Mammary epithelial cell (primary cell): ENCODE measurements around the gene PHOSPHO1.

ENCODE experiments used
- EZH2 ChIP-seq: IDR thresholded peaks from 2 replicates; pipeline ENCODE4 v1.6.1; 2012; ENCODE audit warnings: low read length, inconsistent platforms, borderline replicate concordance
- TF ChIP-seq, protein P1 (sequence below), 2 donors: IDR thresholded peaks in 1 of 2; conservative IDR thresholded peaks in 1 of 2; 2 replicates each; pipeline ENCODE4 v1.5.1; 2011 to 2012; ENCODE audit warnings: inconsistent platforms in 2 of 2, low read length in 2 of 2, mild to moderate bottlenecking in 2 of 2, control low read depth in 1 of 2, low read depth in 1 of 2; ENCODE audit not compliant: insufficient read depth in 1 of 2; ENCODE audit errors: extremely low read depth in 1 of 2

DNA sequence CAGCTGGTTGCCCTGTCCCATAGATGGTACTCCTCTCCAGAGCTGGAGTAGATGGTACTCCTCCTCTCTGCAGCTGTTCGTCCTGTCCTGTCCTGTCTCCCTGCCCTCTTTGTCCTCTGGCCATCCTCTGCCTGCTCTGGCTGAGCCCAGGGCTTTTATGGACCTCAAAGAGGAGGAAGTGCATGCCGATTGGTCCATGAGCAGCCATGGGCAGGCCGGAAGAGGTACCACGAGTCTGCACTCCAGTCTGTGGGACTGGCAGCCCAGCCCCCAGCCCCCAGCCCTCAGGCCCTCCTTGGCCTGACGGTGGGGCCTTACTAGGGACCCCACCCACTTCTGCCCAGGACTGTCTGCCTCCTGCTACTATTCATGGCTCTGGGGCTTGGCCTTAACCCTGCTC, 47.2 kb downstream of the PHOSPHO1 start:
- no peak for TF ChIP-seq EZH2
- TF ChIP-seq, protein P1, sequence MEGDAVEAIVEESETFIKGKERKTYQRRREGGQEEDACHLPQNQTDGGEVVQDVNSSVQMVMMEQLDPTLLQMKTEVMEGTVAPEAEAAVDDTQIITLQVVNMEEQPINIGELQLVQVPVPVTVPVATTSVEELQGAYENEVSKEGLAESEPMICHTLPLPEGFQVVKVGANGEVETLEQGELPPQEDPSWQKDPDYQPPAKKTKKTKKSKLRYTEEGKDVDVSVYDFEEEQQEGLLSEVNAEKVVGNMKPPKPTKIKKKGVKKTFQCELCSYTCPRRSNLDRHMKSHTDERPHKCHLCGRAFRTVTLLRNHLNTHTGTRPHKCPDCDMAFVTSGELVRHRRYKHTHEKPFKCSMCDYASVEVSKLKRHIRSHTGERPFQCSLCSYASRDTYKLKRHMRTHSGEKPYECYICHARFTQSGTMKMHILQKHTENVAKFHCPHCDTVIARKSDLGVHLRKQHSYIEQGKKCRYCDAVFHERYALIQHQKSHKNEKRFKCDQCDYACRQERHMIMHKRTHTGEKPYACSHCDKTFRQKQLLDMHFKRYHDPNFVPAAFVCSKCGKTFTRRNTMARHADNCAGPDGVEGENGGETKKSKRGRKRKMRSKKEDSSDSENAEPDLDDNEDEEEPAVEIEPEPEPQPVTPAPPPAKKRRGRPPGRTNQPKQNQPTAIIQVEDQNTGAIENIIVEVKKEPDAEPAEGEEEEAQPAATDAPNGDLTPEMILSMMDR (conservative IDR thresholded peaks at IDR 0.05 in 1 of 2, IDR thresholded peaks at IDR 0.05 in 1 of 2; ENCODE audit: extremely low read depth in 1 of 2, insufficient read depth in 1 of 2, low read depth in 1 of 2, low read length in 2 of 2) = no peak
